ENCODE measurements around the gene CELSR1. TPM values are rescaled to one million over a fixed set of nuclear protein-coding genes. Genes with fewer than 3 reads are reported as not detected.
A peak's percentile ranks its signal among the peaks of the same experiment; 100 is the strongest.

Gene CELSR1
- total and polyA plus RNA-seq, 2 donors from 2014 or later, result 15.7 to 49.9 TPM

DNA sequence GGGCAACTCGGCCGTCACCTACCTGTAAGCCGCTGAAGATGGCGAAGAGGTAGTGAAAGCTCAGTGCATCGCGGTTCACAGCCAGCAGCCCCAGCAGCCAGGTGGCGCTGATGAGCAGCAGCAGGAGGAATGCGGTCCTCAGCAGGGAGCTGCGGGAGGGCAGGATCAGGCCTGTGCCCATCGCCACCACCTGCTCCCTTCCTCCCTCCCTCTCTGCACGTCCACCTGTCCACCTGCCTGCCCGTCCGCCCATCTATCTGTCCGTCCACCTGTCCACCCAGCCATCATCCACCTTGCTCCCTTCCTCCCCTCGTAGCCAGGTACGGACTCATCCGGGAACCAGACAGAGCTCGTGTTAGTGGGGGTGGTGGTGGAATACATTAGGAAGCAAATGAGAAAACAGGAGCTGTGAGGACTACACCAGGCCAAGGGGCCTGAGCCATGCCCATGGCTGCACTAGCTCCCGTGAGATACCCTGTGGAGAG, 169.7 kb downstream of the CELSR1 start:
- no peaks in the 10 kb centered on the region for H3K9me3 ChIP-seq (ENCODE audit: control insufficient read depth in 2 of 3, insufficient read depth in 1 of 3, low read length in 3 of 3)
- DNase-seq, result peak; percentile 63 to 86 (median 76)

DNA sequence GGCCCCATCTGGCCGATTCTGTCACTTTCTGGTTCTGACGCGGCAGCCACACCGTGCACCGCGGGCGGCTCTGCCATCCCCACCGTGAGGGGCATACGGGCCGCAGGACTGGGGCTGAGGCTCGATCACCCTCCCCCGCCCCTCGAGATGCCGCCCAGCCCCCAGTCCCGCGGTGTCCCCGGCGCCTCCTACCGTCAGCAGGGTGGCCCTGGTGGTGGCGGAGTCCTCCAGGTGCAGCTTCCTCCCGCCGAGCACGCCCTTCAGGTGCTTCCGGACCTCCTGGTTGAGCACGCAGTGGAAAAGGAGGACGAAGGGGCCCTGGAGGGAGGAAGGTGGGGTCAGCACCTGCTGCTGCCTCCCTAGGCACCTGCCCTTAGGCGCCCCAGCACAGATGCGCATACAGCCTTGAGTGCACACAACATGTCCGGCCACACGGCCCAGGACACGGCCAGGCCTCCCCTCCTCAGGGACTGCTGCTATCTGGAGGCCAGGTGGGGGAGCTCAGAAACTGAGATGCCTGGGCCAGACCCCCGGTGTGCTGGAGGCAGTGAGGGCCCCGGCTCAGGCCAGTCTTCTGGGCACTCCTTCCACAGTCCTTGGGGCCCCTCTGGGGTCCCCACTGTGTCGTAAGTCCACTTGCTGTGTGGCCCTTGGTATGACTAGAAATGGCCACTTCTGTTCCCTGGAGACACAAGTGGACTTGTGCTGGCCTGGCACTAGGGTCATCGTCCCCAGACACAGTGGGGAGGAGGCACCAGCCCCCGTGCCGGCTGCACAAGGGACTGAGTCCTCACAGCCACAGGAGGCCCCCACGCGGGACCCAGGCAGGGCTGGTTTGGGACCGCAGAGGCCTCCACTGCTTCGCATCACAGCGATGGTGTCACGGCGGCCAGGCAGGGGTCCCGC, 170.4 kb downstream of the CELSR1 start:
- no peaks in the 10 kb centered on the region for H3K27me3 ChIP-seq (ENCODE audit: control insufficient read depth, insufficient read depth, low read length)
- H3K36me3 ChIP-seq (ENCODE audit: control insufficient read depth in 2 of 3, insufficient read depth in 3 of 3, low read length in 3 of 3), result peaks cover 0 to 2% (median 2%) of the 10 kb centered on the region in 3 donors
- DNase-seq, result peak in 2 of 5 donors; percentile 49 to 74
- peaks cover 0 to 3% (median 1%) of the 10 kb centered on the region in 3 donors for H3K4me1 ChIP-seq (ENCODE audit: control insufficient read depth in 2 of 3, insufficient read depth in 2 of 3, low read depth in 1 of 3, low read length in 3 of 3)
- H3K27ac ChIP-seq (ENCODE audit: low read depth in 2 of 2, low read length in 2 of 2), result no peak overlapping the region
- H3K9me3 ChIP-seq (ENCODE audit: control insufficient read depth in 2 of 3, insufficient read depth in 1 of 3, low read length in 3 of 3), result no peaks in the 10 kb centered on the region
- intact Hi-C loops (cut with DNase I), result no loop called here
- no peak for FAIRE-seq
- TF ChIP-seq, protein P1, sequence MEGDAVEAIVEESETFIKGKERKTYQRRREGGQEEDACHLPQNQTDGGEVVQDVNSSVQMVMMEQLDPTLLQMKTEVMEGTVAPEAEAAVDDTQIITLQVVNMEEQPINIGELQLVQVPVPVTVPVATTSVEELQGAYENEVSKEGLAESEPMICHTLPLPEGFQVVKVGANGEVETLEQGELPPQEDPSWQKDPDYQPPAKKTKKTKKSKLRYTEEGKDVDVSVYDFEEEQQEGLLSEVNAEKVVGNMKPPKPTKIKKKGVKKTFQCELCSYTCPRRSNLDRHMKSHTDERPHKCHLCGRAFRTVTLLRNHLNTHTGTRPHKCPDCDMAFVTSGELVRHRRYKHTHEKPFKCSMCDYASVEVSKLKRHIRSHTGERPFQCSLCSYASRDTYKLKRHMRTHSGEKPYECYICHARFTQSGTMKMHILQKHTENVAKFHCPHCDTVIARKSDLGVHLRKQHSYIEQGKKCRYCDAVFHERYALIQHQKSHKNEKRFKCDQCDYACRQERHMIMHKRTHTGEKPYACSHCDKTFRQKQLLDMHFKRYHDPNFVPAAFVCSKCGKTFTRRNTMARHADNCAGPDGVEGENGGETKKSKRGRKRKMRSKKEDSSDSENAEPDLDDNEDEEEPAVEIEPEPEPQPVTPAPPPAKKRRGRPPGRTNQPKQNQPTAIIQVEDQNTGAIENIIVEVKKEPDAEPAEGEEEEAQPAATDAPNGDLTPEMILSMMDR (IDR thresholded peaks at IDR 0.05; ENCODE audit: borderline replicate concordance, extremely low read depth, insufficient read depth), result no peak
- no peak overlapping the region for H3K4me3 ChIP-seq (ENCODE audit: low read length in 3 of 3)
- H3K9ac ChIP-seq (ENCODE audit: low read length in 3 of 3), result no peak overlapping the region

More for the DNA sequence above, 169.7 kb downstream of the CELSR1 start:
- no peak for FAIRE-seq
- Histone ChIP-seq H3K4me3 (ENCODE audit: low read length in 3 of 3) (no peak overlapping the region), H3K9ac (ENCODE audit: low read length in 3 of 3) (no peak overlapping the region), H3K27me3 (ENCODE audit: control insufficient read depth, insufficient read depth, low read length) (no peaks in the 10 kb centered on the region), H3K36me3 (ENCODE audit: control insufficient read depth in 2 of 3, insufficient read depth in 3 of 3, low read length in 3 of 3) (peaks cover 0 to 2% (median 2%) of the 10 kb centered on the region in 3 donors), H3K4me1 (ENCODE audit: control insufficient read depth in 2 of 3, insufficient read depth in 2 of 3, low read depth in 1 of 3, low read length in 3 of 3) (peaks cover 0 to 3% (median 0%) of the 10 kb centered on the region in 3 donors), H3K27ac (ENCODE audit: low read depth in 2 of 2, low read length in 2 of 2) (no peak overlapping the region)
- intact Hi-C loops (cut with DNase I), result no loop called here
- TF ChIP-seq, protein P1 (IDR thresholded peaks at IDR 0.05; ENCODE audit: borderline replicate concordance, extremely low read depth, insufficient read depth), result peak; percentile 90

DNA sequence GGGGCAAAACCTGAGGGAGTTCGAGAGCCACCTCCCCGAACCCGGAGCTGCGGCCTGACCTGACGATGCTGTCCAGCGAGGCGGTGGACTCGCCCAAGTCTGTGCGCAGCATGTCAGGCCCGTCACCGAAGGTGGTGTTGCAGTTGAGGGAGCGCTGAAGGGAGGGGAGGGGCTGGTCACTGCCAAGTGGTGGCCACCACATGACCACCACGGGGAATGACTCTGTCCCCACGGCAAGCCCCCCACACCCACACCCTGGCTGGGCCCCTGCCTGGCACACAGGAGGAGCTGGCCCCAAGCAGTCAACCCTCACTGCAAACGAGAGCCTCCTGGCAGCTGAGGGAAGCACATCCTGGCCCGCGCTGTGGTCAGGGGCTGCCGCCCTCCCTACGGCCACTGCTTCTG, 171.1 kb downstream of the CELSR1 start:
- H3K9ac ChIP-seq (ENCODE audit: low read length in 3 of 3), result no peak overlapping the region
- peaks cover 0 to 2% (median 2%) of the 10 kb centered on the region in 3 donors for H3K36me3 ChIP-seq (ENCODE audit: control insufficient read depth in 2 of 3, insufficient read depth in 3 of 3, low read length in 3 of 3)
- H3K4me1 ChIP-seq (ENCODE audit: control insufficient read depth in 2 of 3, insufficient read depth in 2 of 3, low read depth in 1 of 3, low read length in 3 of 3), result peaks cover 0 to 3% (median 3%) of the 10 kb centered on the region in 3 donors
- H3K9me3 ChIP-seq (ENCODE audit: control insufficient read depth in 2 of 3, insufficient read depth in 1 of 3, low read length in 3 of 3), result no peaks in the 10 kb centered on the region
- TF ChIP-seq, protein P1 (IDR thresholded peaks at IDR 0.05; ENCODE audit: borderline replicate concordance, extremely low read depth, insufficient read depth), result no peak
- H3K27me3 ChIP-seq (ENCODE audit: control insufficient read depth, insufficient read depth, low read length), result no peaks in the 10 kb centered on the region
- FAIRE-seq (no peak), DNase-seq (peak in 1 of 5 donors; percentile 70)
- intact Hi-C loops (cut with DNase I), result no loop called here
- no peak overlapping the region for H3K27ac ChIP-seq (ENCODE audit: low read depth in 2 of 2, low read length in 2 of 2)
- no peak overlapping the region for H3K4me3 ChIP-seq (ENCODE audit: low read length in 3 of 3)

Measured in kidney (tissue), 14 donors.